ENCODE measurements around the gene STH. TPM values are rescaled to one million over a fixed set of nuclear protein-coding genes. Genes with fewer than 3 reads are reported as not detected.

Gene STH
- total RNA-seq, 1 donor from 2014 or later = not detected

DNA sequence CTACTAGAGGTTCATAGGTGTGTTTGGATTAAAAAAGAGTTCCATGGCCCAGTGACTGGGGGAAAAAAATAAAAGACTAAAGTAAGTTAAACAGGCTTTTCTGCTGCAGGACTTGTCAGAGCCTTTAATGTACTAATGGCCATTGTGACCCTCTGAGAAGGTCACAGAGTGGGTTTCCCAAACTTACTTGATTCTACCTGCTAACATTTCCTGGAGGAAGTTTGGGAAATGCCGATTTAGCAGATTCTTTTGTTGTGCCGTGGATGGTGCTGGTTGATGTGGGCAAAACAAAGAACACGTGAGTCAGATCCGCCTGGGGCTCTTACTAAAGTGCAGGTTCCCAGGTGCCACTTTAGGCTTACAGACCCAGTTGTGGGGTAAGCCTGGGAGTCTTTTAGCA, 13.6 kb upstream of the STH start:
- H3K79me2 ChIP-seq (ENCODE audit: low read depth) = no peaks in the 10 kb centered on the region
- H3K9me3 ChIP-seq (ENCODE audit: low read depth) = no peaks in the 10 kb centered on the region
- no peak overlapping the region for H3K27ac Mint-ChIP-seq
- H3F3A ChIP-seq (ENCODE audit: low read depth) = no peaks in the 10 kb centered on the region
- H3K36me3 ChIP-seq = no peaks in the 10 kb centered on the region
- H3K4me2 ChIP-seq = no peak overlapping the region
- no peaks in the 10 kb centered on the region for H3K9me3 Mint-ChIP-seq
- DNase-seq (ENCODE audit: low spot score) = no peak
- H3K27me3 ChIP-seq = no peaks in the 10 kb centered on the region
- no peak overlapping the region for H2AFZ ChIP-seq (replicated peaks)
- H4K20me1 ChIP-seq (ENCODE audit: low read depth) = no peaks in the 10 kb centered on the region
- no peak for TF ChIP-seq EZH2phosphoT487 (IDR thresholded peaks at IDR 0.05)
- no peak for TF ChIP-seq EZH2 (IDR thresholded peaks at IDR 0.05)
- TF ChIP-seq CTCF (IDR thresholded peaks at IDR 0.05) = no peak
- H3K27me3 Mint-ChIP-seq (ENCODE audit: insufficient read depth, low read depth) = peaks cover 6% of the 10 kb centered on the region
- H3K4me1 Mint-ChIP-seq = peaks cover 2% of the 10 kb centered on the region
- no peak overlapping the region for H3K4me3 Mint-ChIP-seq
- H3K4me3 ChIP-seq = no peak overlapping the region
- H3K4me1 ChIP-seq = peaks cover 7% of the 10 kb centered on the region
- no peak overlapping the region for H3K9ac ChIP-seq
- H3K27ac ChIP-seq = no peak overlapping the region
- H3K36me3 Mint-ChIP-seq = no peaks in the 10 kb centered on the region

DNA sequence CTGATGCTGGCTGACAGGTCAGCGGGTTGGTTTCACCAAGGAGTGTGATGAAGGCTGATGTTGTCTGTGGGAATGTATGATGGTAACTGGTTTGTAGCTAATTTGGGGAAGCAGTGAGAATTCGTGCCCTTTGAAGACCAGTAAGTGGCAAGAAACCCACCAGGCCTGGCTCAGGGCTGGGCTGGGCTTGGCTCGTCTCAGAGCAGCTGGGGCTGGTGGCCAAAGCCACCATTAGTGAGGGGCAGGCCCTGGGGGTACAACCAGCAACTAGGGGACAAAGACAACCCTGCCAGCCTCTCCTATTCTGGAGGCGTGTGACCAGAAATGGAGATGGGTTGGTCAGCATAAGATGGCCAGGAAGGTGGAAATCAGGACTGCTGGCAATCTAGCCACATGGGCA, 13.0 kb upstream of the STH start:
- Histone ChIP-seq H3K9me3 (ENCODE audit: low read depth) (no peaks in the 10 kb centered on the region), H2AFZ (replicated peaks) (no peak overlapping the region), H3K79me2 (ENCODE audit: low read depth) (no peaks in the 10 kb centered on the region), H3K27ac (no peak overlapping the region), H3K36me3 (no peaks in the 10 kb centered on the region), H3K9ac (no peak overlapping the region), H3K4me1 (peaks cover 7% of the 10 kb centered on the region), H4K20me1 (ENCODE audit: low read depth) (no peaks in the 10 kb centered on the region), H3K4me2 (no peak overlapping the region), H3K4me3 (no peak overlapping the region), H3K27me3 (no peaks in the 10 kb centered on the region), H3F3A (ENCODE audit: low read depth) (no peaks in the 10 kb centered on the region)
- peak overlapping the region; percentile 15 for H3K27ac Mint-ChIP-seq
- no peaks in the 10 kb centered on the region for H3K36me3 Mint-ChIP-seq
- H3K27me3 Mint-ChIP-seq (ENCODE audit: insufficient read depth, low read depth) = peaks cover 8% of the 10 kb centered on the region
- no peaks in the 10 kb centered on the region for H3K9me3 Mint-ChIP-seq
- no peak for DNase-seq (ENCODE audit: low spot score)
- no peak overlapping the region for H3K4me3 Mint-ChIP-seq
- TF ChIP-seq EZH2phosphoT487 (IDR thresholded peaks at IDR 0.05) (no peak), EZH2 (IDR thresholded peaks at IDR 0.05) (no peak), CTCF (IDR thresholded peaks at IDR 0.05) (no peak)
- peaks cover 4% of the 10 kb centered on the region for H3K4me1 Mint-ChIP-seq

- peaks cover 13% of the 10 kb centered on the region for H3K4me1 ChIP-seq
- H3K27ac ChIP-seq = no peak overlapping the region
- no peak overlapping the region for H3K4me2 ChIP-seq
- TF ChIP-seq CTCF (IDR thresholded peaks at IDR 0.05) (no peak), EZH2phosphoT487 (IDR thresholded peaks at IDR 0.05) (no peak), EZH2 (IDR thresholded peaks at IDR 0.05) (no peak)
- H4K20me1 ChIP-seq (ENCODE audit: low read depth) = no peaks in the 10 kb centered on the region
- H3K27ac Mint-ChIP-seq = no peak overlapping the region
- peaks cover 8% of the 10 kb centered on the region for H3K27me3 Mint-ChIP-seq (ENCODE audit: insufficient read depth, low read depth)
- no peaks in the 10 kb centered on the region for H3K36me3 Mint-ChIP-seq
- no peaks in the 10 kb centered on the region for H3K9me3 Mint-ChIP-seq
- no peaks in the 10 kb centered on the region for H3K9me3 ChIP-seq (ENCODE audit: low read depth)
- no peaks in the 10 kb centered on the region for H3K36me3 ChIP-seq
- H3K4me3 Mint-ChIP-seq = no peak overlapping the region
- H3F3A ChIP-seq (ENCODE audit: low read depth) = peaks cover 5% of the 10 kb centered on the region
- H3K27me3 ChIP-seq = no peaks in the 10 kb centered on the region
- no peak overlapping the region for H3K9ac ChIP-seq
- H3K79me2 ChIP-seq (ENCODE audit: low read depth) = no peaks in the 10 kb centered on the region
- H3K4me1 Mint-ChIP-seq = peaks cover 5% of the 10 kb centered on the region
- H3K4me3 ChIP-seq = no peak overlapping the region
- H2AFZ ChIP-seq (replicated peaks) = no peak overlapping the region
- DNase-seq (ENCODE audit: low spot score) = no peak
Observed at GRCh38 chr17:45987706-45988105, 11.3 kb upstream of the STH start.

Data from neural progenitor cell (in vitro differentiated cells).